ENCODE measurements around the gene CNPY3.

The CNPY3 gene

GRCh38 chr6:42970871-42971612, 41.8 kb downstream of the CNPY3 start:
- ChIA-PET POLR2A (interaction anchor here (0.5 to 4.2 kb wide), 9 partner anchors 8 to 83 kb away, joined by 3 to 20 read pairs (median 5); partner anchors contain the start of genes CNPY3, CUL7, KLHDC3 and PEX6), CTCF (interaction anchor here (0.5 to 1.6 kb wide), 5 partner anchors 10 to 363 kb away, joined by 3 to 7 read pairs (median 4); no protein-coding TSS in a partner anchor)
- Histone ChIP-seq H3K4me3 (ENCODE audit: low read depth, low read length) (no peak overlapping the region), H3K9me3 (ENCODE audit: control insufficient read depth, insufficient read depth, low read depth, low read length) (no peaks in the 10 kb centered on the region), H3K4me1 (ENCODE audit: control insufficient read depth, insufficient read depth, low read length) (no peaks in the 10 kb centered on the region), H3K27ac (ENCODE audit: extremely low read depth, low read depth, low read length) (no peak overlapping the region), H3K36me3 (ENCODE audit: control insufficient read depth in 2 of 2, insufficient read depth in 1 of 2, low read length in 2 of 2) (peaks cover 0 to 35% of the 10 kb centered on the region in 2 experiments; a peak in 2 of 3 replicates)
- TF ChIP-seq ZSCAN30 (tag by site-specific recombination; IDR thresholded peaks at IDR 0.05) (no peak), ZEB2 (tag by site-specific recombination; IDR thresholded peaks at IDR 0.05) (0 out of 2 replicates have a peak, but pooled peaks have one; percentile 34), ZNF148 (tag by site-specific recombination; IDR thresholded peaks at IDR 0.05; ENCODE audit: borderline replicate concordance) (no peak), ZNF830 (tag by site-specific recombination; IDR thresholded peaks at IDR 0.05; ENCODE audit: low read depth) (no peak), ZNF121 (tag by site-specific recombination; IDR thresholded peaks at IDR 0.05) (no peak), BCL11A (tag by site-specific recombination; IDR thresholded peaks at IDR 0.05; ENCODE audit: low read depth) (no peak), FEZF1 (tag by site-specific recombination; IDR thresholded peaks at IDR 0.05) (no peak), ZBTB21 (tag by site-specific recombination; IDR thresholded peaks at IDR 0.05) (no peak), ZNF600 (tag by site-specific recombination; IDR thresholded peaks at IDR 0.05) (peak; percentile 56; the same call in 1 of the 2 replicates), ZBTB7A (tag by site-specific recombination; IDR thresholded peaks at IDR 0.05; ENCODE audit: low read depth) (no peak), KLF16 (tag by site-specific recombination; IDR thresholded peaks at IDR 0.05) (no peak), ZNF776 (tag by site-specific recombination; IDR thresholded peaks at IDR 0.05; ENCODE audit: borderline replicate concordance) (no peak), SP7 (tag by site-specific recombination; IDR thresholded peaks at IDR 0.05) (peak; percentile 64), ZXDB (tag by site-specific recombination; IDR thresholded peaks at IDR 0.05) (no peak), ZNF335 (tag by site-specific recombination; conservative IDR thresholded peaks at IDR 0.05) (peak; percentile 45), SCRT2 (tag by site-specific recombination; IDR thresholded peaks at IDR 0.05) (peak; percentile 76), ZSCAN16 (tag by site-specific recombination; IDR thresholded peaks at IDR 0.05) (no peak), ZNF629 (tag by site-specific recombination; IDR thresholded peaks at IDR 0.05) (peak; percentile 50; the same call in 1 of the 2 replicates)
- TF ChIP-seq, protein P1, sequence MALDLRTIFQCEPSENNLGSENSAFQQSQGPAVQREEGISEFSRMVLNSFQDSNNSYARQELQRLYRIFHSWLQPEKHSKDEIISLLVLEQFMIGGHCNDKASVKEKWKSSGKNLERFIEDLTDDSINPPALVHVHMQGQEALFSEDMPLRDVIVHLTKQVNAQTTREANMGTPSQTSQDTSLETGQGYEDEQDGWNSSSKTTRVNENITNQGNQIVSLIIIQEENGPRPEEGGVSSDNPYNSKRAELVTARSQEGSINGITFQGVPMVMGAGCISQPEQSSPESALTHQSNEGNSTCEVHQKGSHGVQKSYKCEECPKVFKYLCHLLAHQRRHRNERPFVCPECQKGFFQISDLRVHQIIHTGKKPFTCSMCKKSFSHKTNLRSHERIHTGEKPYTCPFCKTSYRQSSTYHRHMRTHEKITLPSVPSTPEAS (tag by site-specific recombination; IDR thresholded peaks at IDR 0.05) = no peak
- TF ChIP-seq, protein P2, sequence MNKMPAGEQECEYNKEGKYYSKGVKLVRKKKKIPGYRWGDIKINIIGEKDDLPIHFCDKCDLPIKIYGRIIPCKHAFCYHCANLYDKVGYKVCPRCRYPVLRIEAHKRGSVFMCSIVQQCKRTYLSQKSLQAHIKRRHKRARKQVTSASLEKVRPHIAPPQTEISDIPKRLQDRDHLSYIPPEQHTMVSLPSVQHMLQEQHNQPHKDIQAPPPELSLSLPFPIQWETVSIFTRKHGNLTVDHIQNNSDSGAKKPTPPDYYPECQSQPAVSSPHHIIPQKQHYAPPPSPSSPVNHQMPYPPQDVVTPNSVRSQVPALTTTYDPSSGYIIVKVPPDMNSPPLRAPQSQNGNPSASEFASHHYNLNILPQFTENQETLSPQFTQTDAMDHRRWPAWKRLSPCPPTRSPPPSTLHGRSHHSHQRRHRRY (tag by site-specific recombination; IDR thresholded peaks at IDR 0.05) = no peak
- TF ChIP-seq, protein P3, sequence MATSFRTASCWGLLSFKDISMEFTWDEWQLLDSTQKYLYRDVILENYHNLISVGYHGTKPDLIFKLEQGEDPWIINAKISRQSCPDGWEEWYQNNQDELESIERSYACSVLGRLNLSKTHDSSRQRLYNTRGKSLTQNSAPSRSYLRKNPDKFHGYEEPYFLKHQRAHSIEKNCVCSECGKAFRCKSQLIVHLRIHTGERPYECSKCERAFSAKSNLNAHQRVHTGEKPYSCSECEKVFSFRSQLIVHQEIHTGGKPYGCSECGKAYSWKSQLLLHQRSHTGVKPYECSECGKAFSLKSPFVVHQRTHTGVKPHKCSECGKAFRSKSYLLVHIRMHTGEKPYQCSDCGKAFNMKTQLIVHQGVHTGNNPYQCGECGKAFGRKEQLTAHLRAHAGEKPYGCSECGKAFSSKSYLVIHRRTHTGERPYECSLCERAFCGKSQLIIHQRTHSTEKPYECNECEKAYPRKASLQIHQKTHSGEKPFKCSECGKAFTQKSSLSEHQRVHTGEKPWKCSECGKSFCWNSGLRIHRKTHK (tag by site-specific recombination; IDR thresholded peaks at IDR 0.05) = no peak
- TF ChIP-seq, protein P4, sequence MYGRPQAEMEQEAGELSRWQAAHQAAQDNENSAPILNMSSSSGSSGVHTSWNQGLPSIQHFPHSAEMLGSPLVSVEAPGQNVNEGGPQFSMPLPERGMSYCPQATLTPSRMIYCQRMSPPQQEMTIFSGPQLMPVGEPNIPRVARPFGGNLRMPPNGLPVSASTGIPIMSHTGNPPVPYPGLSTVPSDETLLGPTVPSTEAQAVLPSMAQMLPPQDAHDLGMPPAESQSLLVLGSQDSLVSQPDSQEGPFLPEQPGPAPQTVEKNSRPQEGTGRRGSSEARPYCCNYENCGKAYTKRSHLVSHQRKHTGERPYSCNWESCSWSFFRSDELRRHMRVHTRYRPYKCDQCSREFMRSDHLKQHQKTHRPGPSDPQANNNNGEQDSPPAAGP (tag by site-specific recombination; IDR thresholded peaks at IDR 0.05) = no peak
- TF ChIP-seq, protein P5, sequence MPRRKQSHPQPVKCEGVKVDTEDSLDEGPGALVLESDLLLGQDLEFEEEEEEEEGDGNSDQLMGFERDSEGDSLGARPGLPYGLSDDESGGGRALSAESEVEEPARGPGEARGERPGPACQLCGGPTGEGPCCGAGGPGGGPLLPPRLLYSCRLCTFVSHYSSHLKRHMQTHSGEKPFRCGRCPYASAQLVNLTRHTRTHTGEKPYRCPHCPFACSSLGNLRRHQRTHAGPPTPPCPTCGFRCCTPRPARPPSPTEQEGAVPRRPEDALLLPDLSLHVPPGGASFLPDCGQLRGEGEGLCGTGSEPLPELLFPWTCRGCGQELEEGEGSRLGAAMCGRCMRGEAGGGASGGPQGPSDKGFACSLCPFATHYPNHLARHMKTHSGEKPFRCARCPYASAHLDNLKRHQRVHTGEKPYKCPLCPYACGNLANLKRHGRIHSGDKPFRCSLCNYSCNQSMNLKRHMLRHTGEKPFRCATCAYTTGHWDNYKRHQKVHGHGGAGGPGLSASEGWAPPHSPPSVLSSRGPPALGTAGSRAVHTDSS (tag by site-specific recombination; IDR thresholded peaks at IDR 0.05) = no peak
- TF ChIP-seq, protein P6, sequence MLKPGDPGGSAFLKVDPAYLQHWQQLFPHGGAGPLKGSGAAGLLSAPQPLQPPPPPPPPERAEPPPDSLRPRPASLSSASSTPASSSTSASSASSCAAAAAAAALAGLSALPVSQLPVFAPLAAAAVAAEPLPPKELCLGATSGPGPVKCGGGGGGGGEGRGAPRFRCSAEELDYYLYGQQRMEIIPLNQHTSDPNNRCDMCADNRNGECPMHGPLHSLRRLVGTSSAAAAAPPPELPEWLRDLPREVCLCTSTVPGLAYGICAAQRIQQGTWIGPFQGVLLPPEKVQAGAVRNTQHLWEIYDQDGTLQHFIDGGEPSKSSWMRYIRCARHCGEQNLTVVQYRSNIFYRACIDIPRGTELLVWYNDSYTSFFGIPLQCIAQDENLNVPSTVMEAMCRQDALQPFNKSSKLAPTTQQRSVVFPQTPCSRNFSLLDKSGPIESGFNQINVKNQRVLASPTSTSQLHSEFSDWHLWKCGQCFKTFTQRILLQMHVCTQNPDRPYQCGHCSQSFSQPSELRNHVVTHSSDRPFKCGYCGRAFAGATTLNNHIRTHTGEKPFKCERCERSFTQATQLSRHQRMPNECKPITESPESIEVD (tag by site-specific recombination; IDR thresholded peaks at IDR 0.05) = no peak
